ENCODE data around the gene CFAP43. TPM values are rescaled to one million over a fixed set of nuclear protein-coding genes. Genes with fewer than 3 reads are reported as not detected.

Gene CFAP43
- total RNA-seq, 4 donors from 2014 or later: 0.76 to 1.5 (median 0.99) TPM

DNA sequence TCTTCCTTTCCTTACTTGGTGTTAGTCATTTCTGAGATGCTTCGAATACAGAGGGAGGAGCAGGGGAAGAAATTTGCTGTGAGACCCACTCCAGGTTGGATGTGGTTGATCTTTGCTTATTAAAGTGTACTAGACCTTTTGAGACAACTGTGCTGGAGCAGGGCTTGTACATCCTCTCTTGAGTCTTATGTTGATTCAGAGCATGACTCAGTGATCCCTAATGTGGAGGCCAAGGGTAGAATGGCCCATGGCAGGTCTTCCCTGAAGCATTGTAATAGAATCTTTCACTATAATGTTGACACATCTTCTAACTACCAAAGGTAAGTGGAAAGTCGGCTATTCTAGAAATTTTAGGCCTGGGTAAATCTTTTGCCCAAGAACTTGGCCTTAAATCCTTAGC lies 127.2 kb downstream of the CFAP43 start:
- Histone ChIP-seq H3K36me3 (no peaks in the 10 kb centered on the region), H3K9me3 (no peaks in the 10 kb centered on the region), H3K27ac (no peak overlapping the region), H3K4me3 (no peak overlapping the region), H3K27me3 (no peaks in the 10 kb centered on the region), H3K4me1 (no peaks in the 10 kb centered on the region)
- TF ChIP-seq EP300 (IDR thresholded peaks at IDR 0.05): no peak
- TF ChIP-seq, protein P1, sequence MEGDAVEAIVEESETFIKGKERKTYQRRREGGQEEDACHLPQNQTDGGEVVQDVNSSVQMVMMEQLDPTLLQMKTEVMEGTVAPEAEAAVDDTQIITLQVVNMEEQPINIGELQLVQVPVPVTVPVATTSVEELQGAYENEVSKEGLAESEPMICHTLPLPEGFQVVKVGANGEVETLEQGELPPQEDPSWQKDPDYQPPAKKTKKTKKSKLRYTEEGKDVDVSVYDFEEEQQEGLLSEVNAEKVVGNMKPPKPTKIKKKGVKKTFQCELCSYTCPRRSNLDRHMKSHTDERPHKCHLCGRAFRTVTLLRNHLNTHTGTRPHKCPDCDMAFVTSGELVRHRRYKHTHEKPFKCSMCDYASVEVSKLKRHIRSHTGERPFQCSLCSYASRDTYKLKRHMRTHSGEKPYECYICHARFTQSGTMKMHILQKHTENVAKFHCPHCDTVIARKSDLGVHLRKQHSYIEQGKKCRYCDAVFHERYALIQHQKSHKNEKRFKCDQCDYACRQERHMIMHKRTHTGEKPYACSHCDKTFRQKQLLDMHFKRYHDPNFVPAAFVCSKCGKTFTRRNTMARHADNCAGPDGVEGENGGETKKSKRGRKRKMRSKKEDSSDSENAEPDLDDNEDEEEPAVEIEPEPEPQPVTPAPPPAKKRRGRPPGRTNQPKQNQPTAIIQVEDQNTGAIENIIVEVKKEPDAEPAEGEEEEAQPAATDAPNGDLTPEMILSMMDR (IDR thresholded peaks at IDR 0.05): no peak
- no peak for TF ChIP-seq POLR2A (IDR thresholded peaks at IDR 0.05)
- TF ChIP-seq POLR2AphosphoS5 (IDR thresholded peaks at IDR 0.05): no peak
- no peak for DNase-seq (ENCODE audit: low spot score in 2 of 2)
- 93% methylated on average over 2 of the region's 2 CpGs for WGBS

DNA sequence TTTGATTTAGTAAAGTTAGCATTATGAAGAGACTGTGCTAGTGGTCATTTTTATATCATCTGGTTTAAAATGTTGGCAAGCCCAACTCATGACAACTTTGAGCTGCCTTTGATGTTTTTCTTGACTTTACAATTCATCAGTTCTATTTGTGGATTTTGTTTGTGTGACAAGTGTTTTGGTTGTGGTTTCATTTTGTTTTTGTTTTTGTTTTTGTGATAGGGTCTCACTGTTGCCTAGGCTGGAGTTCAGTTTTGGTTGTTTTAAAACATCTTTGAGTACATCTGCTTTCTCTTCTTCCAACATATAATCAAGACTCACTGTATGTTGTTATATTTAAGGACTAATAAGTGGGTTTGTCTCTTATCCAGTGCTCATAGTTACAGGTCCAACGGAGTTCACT lies 127.7 kb downstream of the CFAP43 start:
- no peak overlapping the region for H3K4me3 ChIP-seq
- no peaks in the 10 kb centered on the region for H3K27me3 ChIP-seq
- H3K36me3 ChIP-seq: no peaks in the 10 kb centered on the region
- DNase-seq (ENCODE audit: low spot score in 2 of 2): no peak
- TF ChIP-seq, protein P1 (IDR thresholded peaks at IDR 0.05): no peak
- TF ChIP-seq POLR2A (IDR thresholded peaks at IDR 0.05) (no peak), EP300 (IDR thresholded peaks at IDR 0.05) (no peak)
- no peak overlapping the region for H3K27ac ChIP-seq
- 47% methylated on average over 1 of the region's 1 CpG for WGBS
- no peaks in the 10 kb centered on the region for H3K9me3 ChIP-seq
- no peaks in the 10 kb centered on the region for H3K4me1 ChIP-seq

DNA sequence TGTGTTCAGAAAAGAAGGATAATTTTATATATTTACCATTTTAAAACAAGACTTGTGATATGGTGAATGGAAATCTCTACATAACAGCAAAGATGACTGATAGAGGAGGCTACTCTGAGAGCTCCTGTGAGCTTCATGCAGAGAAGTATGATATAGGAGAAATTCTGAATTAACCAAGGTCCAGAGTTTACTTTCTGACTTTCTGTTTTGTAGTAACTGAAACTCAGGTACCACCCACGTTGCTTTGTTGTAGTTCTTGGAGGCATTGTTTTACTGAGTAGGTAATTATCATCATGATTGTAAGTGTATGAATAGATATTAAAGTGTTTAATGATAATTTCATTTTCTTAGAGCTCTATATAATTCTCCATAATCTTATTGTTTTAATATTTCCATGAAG lies 128.2 kb downstream of the CFAP43 start:
- no peaks in the 10 kb centered on the region for H3K4me1 ChIP-seq
- 72% methylated on average over 1 of the region's 1 CpG for WGBS
- no peak overlapping the region for H3K4me3 ChIP-seq
- H3K27ac ChIP-seq: no peak overlapping the region
- H3K9me3 ChIP-seq: no peaks in the 10 kb centered on the region
- TF ChIP-seq, protein P1 (IDR thresholded peaks at IDR 0.05): no peak
- no peak for TF ChIP-seq POLR2A (IDR thresholded peaks at IDR 0.05)
- TF ChIP-seq POLR2AphosphoS5 (IDR thresholded peaks at IDR 0.05): no peak
- TF ChIP-seq EP300 (IDR thresholded peaks at IDR 0.05): no peak
- H3K36me3 ChIP-seq: no peaks in the 10 kb centered on the region
- no peaks in the 10 kb centered on the region for H3K27me3 ChIP-seq
- DNase-seq (ENCODE audit: low spot score in 2 of 2): no peak

DNA sequence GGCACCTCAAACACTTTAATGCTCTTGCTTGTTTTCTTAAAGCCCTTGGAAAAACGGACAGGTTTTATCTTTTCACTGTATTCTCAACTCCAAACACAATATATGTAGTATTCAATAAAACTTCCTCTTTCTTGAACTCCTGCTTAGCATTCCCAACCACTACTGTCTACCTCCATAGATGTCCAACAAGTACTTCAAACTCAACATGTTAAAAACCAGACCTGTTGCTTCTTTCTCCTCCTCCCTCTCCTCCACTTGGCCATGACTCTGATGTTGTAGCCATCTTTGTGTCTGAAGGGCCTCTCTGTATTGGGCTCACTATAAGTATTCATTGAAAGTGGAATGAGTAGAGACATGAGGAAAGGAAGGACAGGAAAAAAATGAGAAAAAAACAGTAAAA lies 130.3 kb downstream of the CFAP43 start:
- H3K27me3 ChIP-seq: no peaks in the 10 kb centered on the region
- no peak overlapping the region for H3K27ac ChIP-seq
- DNase-seq (ENCODE audit: low spot score in 2 of 2): no peak
- H3K9me3 ChIP-seq: no peaks in the 10 kb centered on the region
- H3K36me3 ChIP-seq: no peaks in the 10 kb centered on the region
- WGBS: 77% methylated on average over 1 of the region's 1 CpG
- H3K4me1 ChIP-seq: no peaks in the 10 kb centered on the region
- TF ChIP-seq EP300 (IDR thresholded peaks at IDR 0.05) (no peak), POLR2A (IDR thresholded peaks at IDR 0.05) (no peak), POLR2AphosphoS5 (IDR thresholded peaks at IDR 0.05) (no peak)
- TF ChIP-seq, protein P1 (IDR thresholded peaks at IDR 0.05): no peak
- no peak overlapping the region for H3K4me3 ChIP-seq

DNA sequence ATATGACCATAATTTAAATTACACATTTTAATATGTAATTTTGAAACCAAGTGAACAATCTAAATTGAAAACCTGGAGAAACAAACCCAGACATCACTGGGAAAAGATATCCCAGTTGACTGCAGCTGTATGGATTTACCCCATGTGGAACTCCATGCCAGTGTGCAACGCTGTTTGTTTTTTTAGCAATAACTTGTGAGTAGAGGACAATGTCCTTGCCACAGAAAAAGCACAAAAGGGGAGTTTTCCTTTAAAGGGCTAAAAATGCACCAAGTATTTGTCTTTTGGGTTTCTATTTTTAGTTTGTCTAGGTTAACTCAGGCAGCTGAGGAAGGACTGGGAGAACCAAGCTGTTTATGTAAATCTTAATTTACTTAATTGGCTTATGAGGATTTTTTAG lies 131.4 kb downstream of the CFAP43 start:
- H3K27me3 ChIP-seq: no peaks in the 10 kb centered on the region
- H3K9me3 ChIP-seq: no peaks in the 10 kb centered on the region
- no peak for DNase-seq (ENCODE audit: low spot score in 2 of 2)
- no peak for TF ChIP-seq EP300 (IDR thresholded peaks at IDR 0.05)
- no peak for TF ChIP-seq POLR2AphosphoS5 (IDR thresholded peaks at IDR 0.05)
- WGBS: 0% methylated on average over 1 of the region's 1 CpG
- no peaks in the 10 kb centered on the region for H3K36me3 ChIP-seq
- H3K27ac ChIP-seq: no peak overlapping the region
- no peak overlapping the region for H3K4me3 ChIP-seq
- H3K4me1 ChIP-seq: no peaks in the 10 kb centered on the region

DNA sequence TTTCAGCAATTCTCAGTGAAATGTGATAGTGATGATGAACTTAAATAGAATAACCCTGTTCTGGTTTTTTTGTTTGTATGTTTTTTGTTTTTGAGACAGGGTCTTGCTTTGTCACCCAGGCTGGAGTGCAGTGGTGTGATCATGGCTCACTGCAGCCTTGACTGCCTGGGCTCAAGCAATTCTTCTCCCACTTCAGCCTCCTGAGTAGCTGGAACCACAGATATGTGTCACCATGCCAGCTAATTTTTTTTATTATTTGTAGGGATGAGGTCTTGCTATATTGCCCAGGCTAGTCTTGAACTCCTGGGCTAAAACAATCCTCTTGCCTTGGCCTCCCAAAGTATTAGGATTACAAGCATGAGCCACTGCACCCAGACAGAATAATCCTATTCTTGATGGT lies 132.2 kb downstream of the CFAP43 start:
- DNase-seq (ENCODE audit: low spot score in 2 of 2): no peak
- Histone ChIP-seq H3K4me3 (no peak overlapping the region), H3K27ac (no peak overlapping the region), H3K4me1 (no peaks in the 10 kb centered on the region), H3K27me3 (no peaks in the 10 kb centered on the region), H3K9me3 (no peaks in the 10 kb centered on the region), H3K36me3 (no peaks in the 10 kb centered on the region)
- TF ChIP-seq, protein P1 (IDR thresholded peaks at IDR 0.05): no peak
- TF ChIP-seq POLR2AphosphoS5 (IDR thresholded peaks at IDR 0.05): no peak
- TF ChIP-seq POLR2A (IDR thresholded peaks at IDR 0.05): no peak
- TF ChIP-seq EP300 (IDR thresholded peaks at IDR 0.05): no peak

All from suprapubic skin (tissue), 4 donors.